K562 (cell line): Measurements from ENCODE around the gene DEF6. TPM values are rescaled to one million over a fixed set of nuclear protein-coding genes. Genes with fewer than 3 reads are reported as not detected.
"Not testable (repeated sequence)": the region's sequence is repeated elsewhere in the genome, so short reads cannot be mapped to it uniquely, and the experiment has no call there.

Source experiments
- ATF3 ChIP-seq, 2 experiments: fragments of 450-650 bp in 1 of 2; sonication (generic) in 1 of 2; formaldehyde crosslinking in 1 of 2; IDR thresholded peaks in 1 of 2; conservative IDR thresholded peaks in 1 of 2; 2 replicates each; pipeline versions ENCODE4 v1.6.1 to v1.8.1; 2016 to 2023; ENCODE audit warnings: mild to moderate bottlenecking in 2 of 2, moderate library complexity in 2 of 2, inconsistent platforms in 1 of 2, missing genetic modification reagents in 1 of 2
- CBFA2T3 ChIP-seq: fragments of 450-650 bp; IDR thresholded peaks from 2 replicates; pipeline ENCODE4 v1.6.1; 2017
- CEBPB ChIP-seq: fragments of 450-650 bp; IDR thresholded peaks from 2 replicates; pipeline ENCODE4 v1.6.1; 2016; ENCODE audit warnings: missing genetic modification characterization, missing compliant biosample characterization
- KDM1A ChIP-seq, 2 experiments: fragments of 450-650 bp; IDR thresholded peaks; 2 replicates each; pipeline ENCODE4 v1.6.1; 2016; ENCODE audit warnings: mild to moderate bottlenecking in 2 of 2
- KDM2B ChIP-seq: fragments of 250-450 bp; sonication (Bioruptor Pico); IDR thresholded peaks from 2 replicates; pipeline ENCODE4 v1.8.0; 2021; ENCODE audit warnings: mild to moderate bottlenecking, moderate library complexity
- L3MBTL2 ChIP-seq: fragments of 450-650 bp; IDR thresholded peaks from 2 replicates; pipeline ENCODE4 v1.6.1; 2016; ENCODE audit warnings: mild to moderate bottlenecking, moderate library complexity
- MGA ChIP-seq: fragments of 450-650 bp; IDR thresholded peaks from 2 replicates; pipeline ENCODE4 v1.6.1; 2016; ENCODE audit warnings: mild to moderate bottlenecking, moderate library complexity
- MTA3 ChIP-seq: fragments of 450-650 bp; formaldehyde crosslinking; IDR thresholded peaks from 2 replicates; pipeline ENCODE4 v1.6.1; 2017; ENCODE audit warnings: mild to moderate bottlenecking, borderline replicate concordance
- NFIC ChIP-seq: fragments of 450-650 bp; IDR thresholded peaks from 2 replicates; pipeline ENCODE4 v1.6.1; 2017; ENCODE audit warnings: mild to moderate bottlenecking, inconsistent platforms
- NRF1 ChIP-seq, 2 experiments: fragments of 450-650 bp; IDR thresholded peaks in 1 of 2; conservative IDR thresholded peaks in 1 of 2; 2 replicates each; pipeline ENCODE4 v1.6.1; 2014; ENCODE audit warnings: mild to moderate bottlenecking in 2 of 2
- SMAD4 ChIP-seq: fragments of 250-450 bp; sonication (Bioruptor Pico); conservative IDR thresholded peaks from 2 replicates; pipeline ENCODE4 v1.8.0; 2021; ENCODE audit warnings: inconsistent platforms, mild to moderate bottlenecking, moderate library complexity
- SRF ChIP-seq, 2 experiments: fragments of 250-450, 450-650 bp in 1 of 2; sonication (Bioruptor Pico) in 1 of 2; sonication (generic) in 1 of 2; formaldehyde crosslinking; IDR thresholded peaks; 2 replicates each; pipeline versions ENCODE4 v1.5.0 to v1.5.1; 2020 to 2022; ENCODE audit warnings: mild to moderate bottlenecking in 1 of 2, missing genetic modification reagents in 1 of 2
- USF1 ChIP-seq: sonication (generic); formaldehyde crosslinking; IDR thresholded peaks from 2 replicates; pipeline ENCODE4 v1.9.0; 2022; ENCODE audit warnings: mild to moderate bottlenecking, missing genetic modification reagents
- USF2 ChIP-seq: sonication (generic); formaldehyde crosslinking; IDR thresholded peaks from 2 replicates; pipeline ENCODE4 v1.5.0; 2020; ENCODE audit warnings: missing genetic modification reagents
- polyA plus RNA-seq, 8 experiments: library from polyadenylated mRNA; depleted of rRNA in 4 of 8; stranded (reverse) in 5 of 8; unstranded in 3 of 8; fragments of >200 nt; fragmentation: Nextera tagmentation in 2 of 8; fragmentation: Illumina TruSeq in 1 of 8; extraction: Ambion mirVana in 2 of 8; extraction: Trizol in 1 of 8; gene quantifications; 2 replicates each; pipeline versions ENCODE4 v1.2.1 to v1.2.3, GENCODE V29; 2011 to 2014; ENCODE audit warnings: inconsistent platforms in 1 of 8, missing spikeins in 1 of 8
- total RNA-seq, 7 experiments: library from RNA; depleted of rRNA in 6 of 7; stranded (reverse); fragments of >200 nt in 6 of 7; fragmentation: Illumina TruSeq in 2 of 7; extraction: Trizol in 2 of 7; gene quantifications; 2 replicates each; pipeline versions ENCODE4 v1.2.1 to v1.2.3, GENCODE V29; 2011 to 2021; ENCODE audit warnings: low replicate concordance in 1 of 7

The DEF6 gene
- total and polyA plus RNA-seq, 9 of the 15 experiments (the other 6 are each of a cell fraction or from before 2014, with no cell fraction given) = 1.3 to 44.6 (median 22.7) TPM

GRCh38 chr6:35307138-35307537 is 9.5 kb downstream of the DEF6 start (continued):
- peak; percentile 77; the same call in 1 of the 2 replicates for TF ChIP-seq CEBPB (tag)
- peak; percentile 70 for TF ChIP-seq USF2 (CRISPR knock-in tag)
- TF ChIP-seq MGA = peak; percentile 24; the same call in 1 of the 2 replicates
- 0 out of 2 replicates have a peak, but pooled peaks have one; percentile 54 for TF ChIP-seq KDM2B (CRISPR knock-in tag)
- 0 out of 2 replicates have a peak, but pooled peaks have one; percentile 33 for TF ChIP-seq SMAD4
- peak in 1 of 2 experiments; percentile 38; a peak in 1 of 4 replicates for TF ChIP-seq KDM1A (IDR thresholded peaks at IDR 0.05)
- peak; percentile 54 for TF ChIP-seq NFIC
- peak; percentile 46 to 51; a peak in 3 of 4 replicates for TF ChIP-seq NRF1 (conservative IDR thresholded peaks at IDR 0.05 in 1 of 2, IDR thresholded peaks at IDR 0.05 in 1 of 2)
- peak; percentile 74 for TF ChIP-seq USF1 (CRISPR knock-in tag)
- peak; percentile 42; the same call in 1 of the 2 replicates for TF ChIP-seq CBFA2T3
- 0 out of 2 replicates have a peak, but pooled peaks have one; percentile 31 for TF ChIP-seq MTA3
- TF ChIP-seq L3MBTL2 = peak; percentile 41; the same call in 1 of the 2 replicates
- 0 out of 2 replicates have a peak, but pooled peaks have one; percentile 11 for TF ChIP-seq ATF3 (IDR thresholded peaks at IDR 0.05)
- TF ChIP-seq ATF3 (CRISPR knock-in tag; conservative IDR thresholded peaks at IDR 0.05) = not testable (repeated sequence)
- TF ChIP-seq SRF (CRISPR knock-in tag; IDR thresholded peaks at IDR 0.05) = 0 out of 4 replicates have a peak, but pooled peaks of 1 of the 2 experiments have one; percentile 18
